Measurements from ENCODE around the gene PKM. TPM values are rescaled to one million over a fixed set of nuclear protein-coding genes. Genes with fewer than 3 reads are reported as not detected.

Gene PKM
- total RNA-seq, 1 experiment from 2014 or later: 1,026 TPM

- Histone ChIP-seq H3K14ac (ENCODE audit: insufficient read depth, low read length) (no peak overlapping the region), H3T11ph (ENCODE audit: low read length) (no peak overlapping the region), H2BK15ac (ENCODE audit: low read depth, low read length) (no peak overlapping the region), H3K4me2 (ENCODE audit: insufficient read depth, insufficient read length, low read length) (peak overlapping the region; percentile 49), H4K5ac (ENCODE audit: insufficient read length, low read depth, low read length) (no peak overlapping the region), H4K91ac (ENCODE audit: insufficient read length, low read depth, low read length) (no peak overlapping the region), H3K23ac (ENCODE audit: insufficient read length, low read depth, low read length) (no peak overlapping the region), H3K4me1 (ENCODE audit: insufficient read depth, low read length) (no peaks in the 10 kb centered on the region), H3K79me2 (ENCODE audit: insufficient read depth, low read length) (no peaks in the 10 kb centered on the region), H3K4ac (ENCODE audit: low read depth, low read length) (no peak overlapping the region), H3K79me1 (ENCODE audit: insufficient read depth, low read depth, low read length, poor library complexity, severe bottlenecking) (no peaks in the 10 kb centered on the region), H3K27ac (ENCODE audit: insufficient read length, low read depth, low read length) (no peak overlapping the region), H3K18ac (ENCODE audit: insufficient read length, low read depth, low read length) (no peak overlapping the region), H2BK120ac (ENCODE audit: low read depth, low read length, poor library complexity, severe bottlenecking) (no peak overlapping the region), H3K23me2 (ENCODE audit: insufficient read length, low read depth, low read length, poor library complexity, severe bottlenecking) (no peaks in the 10 kb centered on the region), H3K9me3 (ENCODE audit: control insufficient read depth, low read depth, low read length) (no peaks in the 10 kb centered on the region), H2AK5ac (ENCODE audit: insufficient read length, low read length) (no peak overlapping the region), H3K56ac (ENCODE audit: insufficient read length, low read depth, low read length) (no peak overlapping the region), H4K8ac (replicated peaks; ENCODE audit: insufficient read length, low read depth, low read length) (no peak overlapping the region), H2AFZ (ENCODE audit: low read length) (no peak overlapping the region), H3K9ac (ENCODE audit: extremely low read depth, insufficient read length, low read length) (no peak overlapping the region), H3K27me3 (ENCODE audit: insufficient read depth, low read length) (no peaks in the 10 kb centered on the region), H2BK20ac (ENCODE audit: low read depth, low read length, poor library complexity, severe bottlenecking) (no peak overlapping the region), H2BK5ac (ENCODE audit: insufficient read length, low read length) (no peak overlapping the region), H4K20me1 (ENCODE audit: control insufficient read depth, insufficient read depth, insufficient read length) (no peaks in the 10 kb centered on the region), H2BK12ac (ENCODE audit: insufficient read length, low read depth, low read length) (no peak overlapping the region)
- no CpG with 5 or more reads among the region's 34 CpGs for WGBS (ENCODE audit: extremely low coverage, insufficient read length, low lambda C conversion rate)
- Mint-ChIP-seq H3K9me3 (no peaks in the 10 kb centered on the region), H3K4me3 (peak overlapping the region; percentile 48 to 70; a peak in 4 of 5 replicates), H3K36me3 (ENCODE audit: insufficient read depth in 1 of 3, low read depth in 3 of 3) (no peaks in the 10 kb centered on the region), H3K27ac (no peak overlapping the region), H3K4me1 (peaks cover 7 to 14% of the 10 kb centered on the region in 2 experiments), H3K27me3 (ENCODE audit: low read depth) (peaks cover 29% of the 10 kb centered on the region)
- TF ChIP-seq CTCF (conservative IDR thresholded peaks at IDR 0.05): no peak
- DNase-seq: peak; percentile 74
Observed at GRCh38 chr15:72184165-72184811, 46.7 kb downstream of the PKM start.
